Activated naive CD4-positive, alpha-beta T cell treated with anti-CD3 and anti-CD28 coated beads, Interleukin-2, amount 50 U/mL, for 24 hours (primary cell): ENCODE data around the gene ZNF747.

ENCODE experiments used
- H3K27ac Mint-ChIP-seq: one replicate; pipeline ENCODE4 v1.8.0; 2021; ENCODE audit warnings: mild to moderate bottlenecking, mixed read lengths
- H3K27me3 Mint-ChIP-seq: one replicate; pipeline ENCODE4 v1.8.0; 2021; ENCODE audit warnings: mixed read lengths
- H3K36me3 Mint-ChIP-seq: one replicate; pipeline ENCODE4 v1.8.0; 2021; ENCODE audit warnings: mixed read lengths
- H3K4me1 Mint-ChIP-seq: one replicate; pipeline ENCODE4 v1.8.0; 2021; ENCODE audit warnings: mixed read lengths
- H3K4me3 Mint-ChIP-seq: one replicate; pipeline ENCODE4 v1.8.0; 2021; ENCODE audit warnings: mild to moderate bottlenecking, mixed read lengths
- H3K9me3 Mint-ChIP-seq: one replicate; pipeline ENCODE4 v1.8.0; 2021; ENCODE audit warnings: mixed read lengths

The ZNF747 gene

DNA sequence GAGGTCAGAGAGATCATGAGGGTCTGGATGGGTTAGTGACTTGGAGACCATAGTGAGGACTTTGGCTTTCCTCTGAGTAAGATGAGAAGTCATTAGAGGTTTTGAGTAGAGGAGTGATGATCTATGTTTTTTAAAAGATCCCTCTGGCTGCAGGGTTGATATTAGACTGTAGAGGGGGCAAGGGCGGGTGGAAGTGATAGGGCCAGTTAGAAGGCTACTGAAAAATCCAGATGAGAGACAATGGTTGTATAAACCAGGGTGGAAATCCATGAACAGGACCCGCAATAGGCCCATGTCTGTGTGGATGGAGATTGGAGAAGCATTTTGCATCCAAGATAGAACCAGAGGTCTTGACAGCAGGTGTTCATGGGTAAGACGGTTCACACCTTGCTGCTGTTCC is 52.3 kb downstream of the ZNF747 start:
- Mint-ChIP-seq H3K9me3 (no peaks in the 10 kb centered on the region), H3K36me3 (peaks cover 23% of the 10 kb centered on the region), H3K4me3 (no peak overlapping the region), H3K27me3 (no peaks in the 10 kb centered on the region), H3K27ac (peak overlapping the region; percentile 1), H3K4me1 (peaks cover 58% of the 10 kb centered on the region)

DNA sequence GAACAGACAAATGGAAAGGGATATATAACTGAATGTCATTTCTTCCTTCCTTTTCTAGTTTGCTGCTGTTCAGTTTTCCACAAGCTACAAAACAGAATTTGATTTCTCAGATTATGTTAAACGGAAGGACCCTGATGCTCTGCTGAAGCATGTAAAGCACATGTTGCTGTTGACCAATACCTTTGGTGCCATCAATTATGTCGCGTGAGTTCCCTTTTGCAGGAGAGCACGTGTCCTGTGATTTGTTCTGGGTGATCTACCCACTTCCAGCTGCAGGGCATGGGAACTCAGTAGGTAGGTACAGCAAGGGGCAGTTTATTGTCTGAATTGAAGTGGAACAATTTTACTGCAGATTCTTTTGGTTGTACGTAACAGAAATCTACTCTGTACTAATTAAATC is 53.3 kb downstream of the ZNF747 start:
- no peaks in the 10 kb centered on the region for H3K27me3 Mint-ChIP-seq
- H3K4me3 Mint-ChIP-seq: no peak overlapping the region
- peak overlapping the region; percentile 80 for H3K27ac Mint-ChIP-seq
- peaks cover 62% of the 10 kb centered on the region for H3K4me1 Mint-ChIP-seq
- H3K9me3 Mint-ChIP-seq: no peaks in the 10 kb centered on the region
- peaks cover 24% of the 10 kb centered on the region for H3K36me3 Mint-ChIP-seq
